Uterus (tissue), 4 donors: ENCODE measurements around the gene FAM50A. TPM values are rescaled to one million over a fixed set of nuclear protein-coding genes. Genes with fewer than 3 reads are reported as not detected.
"Not testable (repeated sequence)": the region's sequence is repeated elsewhere in the genome, so short reads cannot be mapped to it uniquely, and the experiment has no call there.

Experiments used
- DNase-seq, 2 donors: peaks; one replicate each; pipeline ENCODE4 v3.0.0-alpha.2; 2019 to 2020
- H3K27ac ChIP-seq, 2 donors: fragments of 200-600 bp; sonication (generic); 1 replicate in 1 of 2; 2 replicates in 1 of 2; pipeline ENCODE4 v1.5.1; 2016 to 2018
- H3K27me3 ChIP-seq, 2 donors: fragments of 200-600 bp; sonication (generic); one replicate each; pipeline ENCODE4 v1.5.1; 2018 to 2019; ENCODE audit warnings: control low read depth in 1 of 2
- H3K36me3 ChIP-seq, 2 donors: fragments of 200-600 bp; sonication (generic); one replicate each; pipeline ENCODE4 v1.5.1; 2019; ENCODE audit warnings: control low read depth in 1 of 2
- H3K4me1 ChIP-seq, 2 donors: fragments of 200-600 bp; sonication (generic); one replicate each; pipeline ENCODE4 v1.5.1; 2018 to 2019; ENCODE audit warnings: control low read depth in 1 of 2
- H3K4me3 ChIP-seq, 2 donors: fragments of 200-600 bp; sonication (generic); 1 replicate in 1 of 2; 2 replicates in 1 of 2; pipeline ENCODE4 v1.5.1; 2018 to 2019; ENCODE audit warnings: mild to moderate bottlenecking in 1 of 2
- H3K9me3 ChIP-seq, 2 donors: fragments of 200-600 bp; sonication (generic); one replicate each; pipeline ENCODE4 v1.5.1; 2019; ENCODE audit warnings: control low read depth in 1 of 2
- POLR2A ChIP-seq, 2 donors: fragments of 450-650 bp; IDR thresholded peaks; one replicate each; pipeline ENCODE4 v1.6.1; 2016; ENCODE audit warnings: antibody characterized with exemption in 2 of 2, mild to moderate bottlenecking in 1 of 2, moderate library complexity in 1 of 2
- intact Hi-C: fragments of 100-400 bp; cut with DNase I; formaldehyde crosslinking; loops from one replicate; pipeline ENCODE4 v1.15.1; 2023; ENCODE audit warnings: low total_unique reads
- microRNA-seq: library from miRNA; unstranded; fragments of <30 nt; microRNA quantifications from one replicate; pipeline ENCODE4, GENCODE V29; 2016; ENCODE audit warnings: borderline microRNAs expressed, borderline replicate concordance
- small RNA-seq: library from RNA; depleted of rRNA; stranded (forward); fragments of <200 nt; gene quantifications from one replicate; pipeline ENCODE3, GENCODE V24; 2016
- total RNA-seq, 4 donors: library from RNA; depleted of rRNA in 3 of 4; stranded (reverse); fragments of >200 nt in 3 of 4; gene quantifications; one replicate each; pipeline versions ENCODE4 v1.1.0 to v1.2.4, GENCODE V29; 2014 to 2023
- TF ChIP-seq, protein P1 (sequence below), 4 experiments: fragments of 200-600 bp in 2 of 4; fragments of 450-650 bp in 2 of 4; sonication (generic) in 2 of 4; IDR thresholded peaks; one replicate each; pipeline ENCODE4 v1.5.1; 2016 to 2019; ENCODE audit warnings: antibody characterized with exemption in 4 of 4, mild to moderate bottlenecking in 2 of 4, moderate library complexity in 1 of 4
- donor health status: DM: yes; HTN: yes; CAD: no.

Gene FAM50A
- total RNA-seq, 4 donors from 2014 or later = 16.4 to 48.8 (median 28.3) TPM

GRCh38 chrX:154490414-154491083, 46.6 kb downstream of the FAM50A start, which contains the start of gene SLC10A3:
Gene SLC10A3 (minus strand): TSS chrX:154490629. CDS start chrX:154488940, 1,689 bp downstream.
- DNase-seq = peak; percentile 91 to 92
- TF ChIP-seq, protein P1, sequence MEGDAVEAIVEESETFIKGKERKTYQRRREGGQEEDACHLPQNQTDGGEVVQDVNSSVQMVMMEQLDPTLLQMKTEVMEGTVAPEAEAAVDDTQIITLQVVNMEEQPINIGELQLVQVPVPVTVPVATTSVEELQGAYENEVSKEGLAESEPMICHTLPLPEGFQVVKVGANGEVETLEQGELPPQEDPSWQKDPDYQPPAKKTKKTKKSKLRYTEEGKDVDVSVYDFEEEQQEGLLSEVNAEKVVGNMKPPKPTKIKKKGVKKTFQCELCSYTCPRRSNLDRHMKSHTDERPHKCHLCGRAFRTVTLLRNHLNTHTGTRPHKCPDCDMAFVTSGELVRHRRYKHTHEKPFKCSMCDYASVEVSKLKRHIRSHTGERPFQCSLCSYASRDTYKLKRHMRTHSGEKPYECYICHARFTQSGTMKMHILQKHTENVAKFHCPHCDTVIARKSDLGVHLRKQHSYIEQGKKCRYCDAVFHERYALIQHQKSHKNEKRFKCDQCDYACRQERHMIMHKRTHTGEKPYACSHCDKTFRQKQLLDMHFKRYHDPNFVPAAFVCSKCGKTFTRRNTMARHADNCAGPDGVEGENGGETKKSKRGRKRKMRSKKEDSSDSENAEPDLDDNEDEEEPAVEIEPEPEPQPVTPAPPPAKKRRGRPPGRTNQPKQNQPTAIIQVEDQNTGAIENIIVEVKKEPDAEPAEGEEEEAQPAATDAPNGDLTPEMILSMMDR (IDR thresholded peaks at IDR 0.05) = no peak
- peak; percentile 70 to 94 for TF ChIP-seq POLR2A (IDR thresholded peaks at IDR 0.05)
- peak within 1 kb of the TSS; percentile 37 to 65 for H3K4me3 ChIP-seq
- no peaks in the 10 kb centered on the region for H3K9me3 ChIP-seq
- no peaks in the 10 kb centered on the region for H3K36me3 ChIP-seq
- intact Hi-C loops = no loop called here
- peak within 1 kb of the TSS; percentile 74 to 93 for H3K27ac ChIP-seq
- H3K27me3 ChIP-seq = no peaks in the 10 kb centered on the region
- H3K4me1 ChIP-seq = no peaks in the 10 kb centered on the region

- no peak for TF ChIP-seq POLR2A (IDR thresholded peaks at IDR 0.05)
- TF ChIP-seq, protein P1 (IDR thresholded peaks at IDR 0.05) = no peak
- intact Hi-C loops = no loop called here
- no peak overlapping the region for H3K4me3 ChIP-seq
- no peaks in the 10 kb centered on the region for H3K36me3 ChIP-seq
- H3K27me3 ChIP-seq = no peaks in the 10 kb centered on the region
- no peak for DNase-seq
- no peaks in the 10 kb centered on the region for H3K9me3 ChIP-seq
- no peaks in the 10 kb centered on the region for H3K4me1 ChIP-seq
- H3K27ac ChIP-seq = no peak overlapping the region
These were observed 50.8 kb downstream of the FAM50A start for GRCh38 chrX:154494715-154495114.

DNA sequence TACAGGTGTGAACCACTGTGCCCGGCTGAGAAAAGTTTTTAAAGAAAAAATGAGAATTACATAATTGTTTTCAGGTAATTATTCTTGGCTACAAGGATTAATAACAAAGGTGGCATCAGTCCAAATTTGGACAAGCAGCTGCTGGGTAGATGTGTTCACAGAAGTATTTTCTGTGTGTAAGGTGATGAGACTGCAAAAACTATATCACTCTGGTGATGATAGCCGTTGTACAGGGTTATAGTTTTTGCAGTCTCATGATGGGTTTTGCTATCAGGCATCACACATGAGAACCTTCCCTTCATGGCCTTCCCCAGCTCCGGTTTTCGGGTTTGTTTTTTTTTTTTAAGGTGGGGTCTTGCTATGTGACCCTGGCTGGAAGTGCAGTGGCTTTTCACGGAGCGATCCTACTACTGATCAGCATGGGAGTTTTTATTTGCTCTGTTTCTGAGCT, 51.6 kb downstream of the FAM50A start:
- Histone ChIP-seq H3K36me3 (no peaks in the 10 kb centered on the region), H3K4me1 (no peaks in the 10 kb centered on the region), H3K27ac (no peak overlapping the region), H3K27me3 (no peaks in the 10 kb centered on the region), H3K9me3 (no peaks in the 10 kb centered on the region), H3K4me3 (no peak overlapping the region)
- TF ChIP-seq, protein P1 (IDR thresholded peaks at IDR 0.05) = no peak
- TF ChIP-seq POLR2A (IDR thresholded peaks at IDR 0.05) = no peak
- intact Hi-C loops = no loop called here
- no peak for DNase-seq

DNA sequence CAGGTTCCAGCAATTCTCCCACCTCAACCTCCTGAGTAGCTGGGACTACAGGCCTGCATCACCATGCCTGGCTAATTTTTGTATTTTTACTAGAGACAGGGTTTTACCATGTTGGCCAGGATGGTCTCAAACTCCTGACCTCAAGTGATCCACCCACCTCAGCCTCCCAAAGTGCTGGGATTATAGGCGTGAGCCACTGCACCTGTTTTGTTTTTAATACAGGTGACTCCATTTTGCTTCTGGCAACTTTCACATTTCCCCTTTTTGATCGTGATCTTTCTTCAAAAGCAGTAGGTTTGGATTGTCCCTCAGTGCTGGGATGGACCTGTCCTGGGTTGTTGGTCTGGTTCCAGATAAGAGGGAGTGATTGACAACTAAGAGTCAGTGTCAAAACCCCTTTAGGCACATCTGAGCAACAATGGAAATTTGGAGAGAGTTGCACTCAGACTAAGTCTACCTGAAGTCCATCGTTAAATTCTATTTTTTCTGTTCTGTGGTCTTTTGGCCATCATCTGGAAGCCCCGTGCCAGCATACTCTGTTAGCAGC, 52.7 kb downstream of the FAM50A start:
- H3K27ac ChIP-seq, H3K9me3 ChIP-seq, H3K27me3 ChIP-seq, intact Hi-C loops, H3K36me3 ChIP-seq, H3K4me3 ChIP-seq, H3K4me1 ChIP-seq, DNase-seq: not testable (repeated sequence)

Small RNAs within 50 kb of the gene (microRNA-seq; reads per million reads assigned to microRNA genes)
- gene MIR6858 = not detected

Small RNAs within 50 kb of the gene (small RNA-seq; reads per million reads assigned to genes)
- gene MIR6858 (not detected), gene RN7SL697P (not detected), gene SNORA70 (not detected)

Other genes starting within 250 kb of the FAM50A start
- not detected for gene OPN1MW2, start 224.4 kb upstream of the FAM50A start, total RNA-seq
- not detected for gene OPN1MW3, start 186.6 kb upstream of the FAM50A start, total RNA-seq
- not detected for gene TEX28, start 149.0 kb upstream of the FAM50A start, total RNA-seq
- gene TKTL1, start 148.3 kb upstream of the FAM50A start, total RNA-seq = under 1 TPM in 2 of 4 donors, not detected in 2; 0.07 to 0.98 TPM
- gene FLNA, start 69.5 kb upstream of the FAM50A start, total RNA-seq = 1,000 to 10,000 TPM; 1,067 to 4,271 (median 2,911) TPM
- 100 to 1,000 TPM in 1 of 4 donors, 10 to 100 TPM in 3; 13.6 to 118 (median 44.4) TPM for gene EMD, start 64.8 kb upstream of the FAM50A start, total RNA-seq
- 1,000 to 10,000 TPM; 2,407 to 9,172 (median 4,014) TPM for gene RPL10, start 45.8 kb upstream of the FAM50A start, total RNA-seq
- gene DNASE1L1, start 34.9 kb upstream of the FAM50A start, total RNA-seq = 10 to 100 TPM; 10.2 to 31.8 (median 21.2) TPM
- gene TAFAZZIN, start 32.6 kb upstream of the FAM50A start, total RNA-seq = 10 to 100 TPM; 15.3 to 62.3 (median 20.5) TPM
- gene ATP6AP1, start 15.5 kb upstream of the FAM50A start, total RNA-seq = 10 to 100 TPM in 3 of 4 donors, 1 to 10 TPM in 1; 5.1 to 71.3 (median 42.1) TPM
- gene GDI1, start 7.0 kb upstream of the FAM50A start, total RNA-seq = 100 to 1,000 TPM in 3 of 4 donors, 10 to 100 TPM in 1; 100.0 to 175 (median 135) TPM
- gene PLXNA3, start 14.1 kb downstream of the FAM50A start, total RNA-seq = 100 to 1,000 TPM in 1 of 4 donors, 10 to 100 TPM in 1, 1 to 10 TPM in 2; 2.1 to 102 (median 8.6) TPM
- gene LAGE3, start 35.1 kb downstream of the FAM50A start, total RNA-seq = 10 to 100 TPM in 2 of 4 donors, 1 to 10 TPM in 1, not detected in 1; 4.7 to 19.4 (median 13.1) TPM
- gene UBL4A, start 42.5 kb downstream of the FAM50A start, total RNA-seq = 10 to 100 TPM; 14.7 to 36.3 (median 29.5) TPM
- gene SLC10A3, start 46.5 kb downstream of the FAM50A start, total RNA-seq = 10 to 100 TPM in 3 of 4 donors, 1 to 10 TPM in 1; 9.1 to 62.8 (median 32.7) TPM
- 10 to 100 TPM in 2 of 4 donors, 1 to 10 TPM in 2; 5.1 to 55.9 (median 15.4) TPM for gene FAM3A, start 72.1 kb downstream of the FAM50A start, total RNA-seq
- gene G6PD, start 102.7 kb downstream of the FAM50A start, total RNA-seq = 10 to 100 TPM; 15.5 to 69.6 (median 23.8) TPM
- 10 to 100 TPM in 3 of 4 donors, 1 to 10 TPM in 1; 2.6 to 30.0 (median 18.3) TPM for gene IKBKG, start 103.5 kb downstream of the FAM50A start, total RNA-seq
- not detected for gene CTAG1A, start 141.0 kb downstream of the FAM50A start, total RNA-seq
- under 1 TPM in 1 of 4 donors, not detected in 3; 0.46 TPM for gene CTAG1B, start 175.1 kb downstream of the FAM50A start, total RNA-seq
- not detected for gene CTAG2, start 209.4 kb downstream of the FAM50A start, total RNA-seq